GM19023 (cell line): ENCODE results near the gene ADGRV1.
A peak's percentile ranks its signal among the peaks of the same experiment; 100 is the strongest.
"Not testable (repeated sequence)": the region's sequence is repeated elsewhere in the genome, so short reads cannot be mapped to it uniquely, and the experiment has no call there.

Experiments used
- ATAC-seq: cut with Tn5 transposase; IDR thresholded peaks from one replicate; pipeline ENCODE4 v1.9.1; 2021; ENCODE audit warnings: mild to moderate bottlenecking, moderate library complexity; ENCODE audit not compliant: unreplicated experiment

ADGRV1 gene

GRCh38 chr5:91049800-91050199, 491.2 kb downstream of the ADGRV1 start:
- ATAC-seq: no peak

GRCh38 chr5:91052411-91052810, 493.8 kb downstream of the ADGRV1 start:
- not testable (repeated sequence) for ATAC-seq

- no peak for ATAC-seq
Observed at GRCh38 chr5:91052977-91053740, 494.6 kb downstream of the ADGRV1 start.

- no peak for ATAC-seq
Observed at GRCh38 chr5:91053741-91054025, 495.1 kb downstream of the ADGRV1 start.

GRCh38 chr5:91058155-91058554, 499.6 kb downstream of the ADGRV1 start:
- no peak for ATAC-seq

- no peak for ATAC-seq
Observed at GRCh38 chr5:91058575-91058974, 500.0 kb downstream of the ADGRV1 start.

- peak; percentile 92 for ATAC-seq
Observed at GRCh38 chr5:91059409-91059808, 500.8 kb downstream of the ADGRV1 start.

GRCh38 chr5:91061094-91061493, 502.5 kb downstream of the ADGRV1 start:
- ATAC-seq: no peak

GRCh38 chr5:91061946-91062562, 503.5 kb downstream of the ADGRV1 start:
- no peak for ATAC-seq

- not testable (repeated sequence) for ATAC-seq
Observed at GRCh38 chr5:91063098-91063690, 504.6 kb downstream of the ADGRV1 start.

- ATAC-seq: no peak
Observed at GRCh38 chr5:91065496-91065895, 506.9 kb downstream of the ADGRV1 start.

GRCh38 chr5:91069364-91069763, 510.8 kb downstream of the ADGRV1 start:
- no peak for ATAC-seq

GRCh38 chr5:91070761-91071550, 512.4 kb downstream of the ADGRV1 start:
- ATAC-seq: no peak

GRCh38 chr5:91072881-91073280, 514.3 kb downstream of the ADGRV1 start:
- ATAC-seq: no peak

GRCh38 chr5:91074615-91075014, 516.0 kb downstream of the ADGRV1 start:
- peak; percentile 69 for ATAC-seq

GRCh38 chr5:91076138-91076537, 517.5 kb downstream of the ADGRV1 start:
- ATAC-seq: no peak

- ATAC-seq: no peak
Observed at GRCh38 chr5:91077623-91078022, 519.0 kb downstream of the ADGRV1 start.

- ATAC-seq: no peak
Observed at GRCh38 chr5:91079037-91079436, 520.4 kb downstream of the ADGRV1 start.

- ATAC-seq: no peak
Observed at GRCh38 chr5:91089758-91090157, 531.2 kb downstream of the ADGRV1 start.

GRCh38 chr5:91090995-91091394, 532.4 kb downstream of the ADGRV1 start:
- no peak for ATAC-seq

- ATAC-seq: no peak
Observed at GRCh38 chr5:91091471-91092234, 533.1 kb downstream of the ADGRV1 start.
